Measurements from ENCODE around the gene SCEL.

DNA sequence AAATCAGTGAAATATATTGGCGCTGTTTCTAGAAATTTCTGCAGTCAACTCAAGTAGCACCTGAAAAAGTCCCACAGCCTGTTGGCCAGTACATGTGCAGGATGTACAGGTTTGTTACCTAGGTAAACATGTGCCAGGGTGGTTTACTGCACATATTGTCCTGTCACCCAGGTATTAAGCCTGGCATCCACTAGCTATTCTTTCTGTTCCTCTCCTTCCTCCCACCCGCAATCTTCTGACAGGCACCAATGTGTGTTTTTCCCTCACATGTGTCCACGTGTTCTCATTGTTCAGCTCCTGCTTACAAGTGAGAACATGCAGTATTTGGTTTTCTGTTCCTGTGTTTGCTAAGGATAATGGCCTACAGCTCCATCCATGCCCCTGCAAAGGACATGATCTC, 13.1 kb upstream of the SCEL start:
- TF ChIP-seq, protein P1, sequence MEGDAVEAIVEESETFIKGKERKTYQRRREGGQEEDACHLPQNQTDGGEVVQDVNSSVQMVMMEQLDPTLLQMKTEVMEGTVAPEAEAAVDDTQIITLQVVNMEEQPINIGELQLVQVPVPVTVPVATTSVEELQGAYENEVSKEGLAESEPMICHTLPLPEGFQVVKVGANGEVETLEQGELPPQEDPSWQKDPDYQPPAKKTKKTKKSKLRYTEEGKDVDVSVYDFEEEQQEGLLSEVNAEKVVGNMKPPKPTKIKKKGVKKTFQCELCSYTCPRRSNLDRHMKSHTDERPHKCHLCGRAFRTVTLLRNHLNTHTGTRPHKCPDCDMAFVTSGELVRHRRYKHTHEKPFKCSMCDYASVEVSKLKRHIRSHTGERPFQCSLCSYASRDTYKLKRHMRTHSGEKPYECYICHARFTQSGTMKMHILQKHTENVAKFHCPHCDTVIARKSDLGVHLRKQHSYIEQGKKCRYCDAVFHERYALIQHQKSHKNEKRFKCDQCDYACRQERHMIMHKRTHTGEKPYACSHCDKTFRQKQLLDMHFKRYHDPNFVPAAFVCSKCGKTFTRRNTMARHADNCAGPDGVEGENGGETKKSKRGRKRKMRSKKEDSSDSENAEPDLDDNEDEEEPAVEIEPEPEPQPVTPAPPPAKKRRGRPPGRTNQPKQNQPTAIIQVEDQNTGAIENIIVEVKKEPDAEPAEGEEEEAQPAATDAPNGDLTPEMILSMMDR (IDR thresholded peaks at IDR 0.05; ENCODE audit: low read length), result no peak
- no peak for TF ChIP-seq EZH2 (IDR thresholded peaks at IDR 0.05; ENCODE audit: borderline replicate concordance, low read length)
